ENCODE data around the gene ITGB8.

The ITGB8 gene

DNA sequence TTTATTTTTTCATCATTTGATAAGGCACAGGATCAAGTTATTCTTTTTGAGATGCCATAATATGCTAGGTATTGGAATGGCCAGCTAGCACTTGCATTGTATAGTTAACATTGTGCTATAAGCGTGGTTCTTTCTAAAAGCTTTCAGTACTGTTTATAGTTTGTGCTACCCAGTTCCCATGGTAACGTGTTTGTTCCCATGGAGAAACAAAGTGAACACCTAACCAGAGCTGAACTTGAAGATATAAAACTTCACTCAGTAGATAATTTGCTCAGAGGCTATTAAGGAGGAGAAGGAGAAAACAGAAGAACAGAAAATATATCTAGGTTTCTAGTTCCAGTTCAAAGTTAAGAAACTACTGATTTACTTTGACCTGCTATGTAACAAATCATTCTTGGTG lies 23.6 kb upstream of the ITGB8 start:
- H3K9me3 ChIP-seq = no peaks in the 10 kb centered on the region
- no peaks in the 10 kb centered on the region for H3K27me3 ChIP-seq
- no peaks in the 10 kb centered on the region for H4K20me1 ChIP-seq
- no peak overlapping the region for H3K9ac ChIP-seq
- TF ChIP-seq Cebpa-rat (IDR thresholded peaks at IDR 0.05) = no peak
- H3K4me1 ChIP-seq = no peaks in the 10 kb centered on the region
- no peak overlapping the region for H3K4me3 ChIP-seq
- H3K4me2 ChIP-seq = no peak overlapping the region
- no peaks in the 10 kb centered on the region for H3K36me3 ChIP-seq
- H3K27ac ChIP-seq = no peak overlapping the region

DNA sequence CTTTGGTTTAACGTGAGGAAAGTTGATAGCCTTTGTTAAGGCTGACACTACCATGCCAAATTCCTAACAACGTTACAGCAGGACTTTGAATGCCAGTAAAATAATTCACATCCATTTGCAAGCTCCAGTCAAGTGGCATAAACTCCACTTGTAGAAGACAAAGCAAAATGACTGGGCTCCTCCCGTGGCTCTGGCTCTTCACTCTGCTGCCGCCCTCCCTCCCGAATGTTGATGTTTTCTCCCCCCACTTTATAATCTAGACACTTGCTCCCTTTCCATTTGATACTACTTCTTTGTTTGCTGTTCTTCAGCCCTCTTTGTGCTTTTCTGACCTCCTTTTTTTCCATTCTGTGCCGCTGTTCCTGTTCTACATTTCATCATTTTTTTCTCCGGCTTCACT lies 22.8 kb upstream of the ITGB8 start:
- no peak overlapping the region for H3K27ac ChIP-seq
- no peak overlapping the region for H3K9ac ChIP-seq
- no peaks in the 10 kb centered on the region for H3K27me3 ChIP-seq
- no peaks in the 10 kb centered on the region for H3K36me3 ChIP-seq
- no peak for TF ChIP-seq Cebpa-rat (IDR thresholded peaks at IDR 0.05)
- H3K4me2 ChIP-seq = no peak overlapping the region
- no peak overlapping the region for H3K4me3 ChIP-seq
- no peaks in the 10 kb centered on the region for H4K20me1 ChIP-seq
- no peaks in the 10 kb centered on the region for H3K4me1 ChIP-seq
- no peaks in the 10 kb centered on the region for H3K9me3 ChIP-seq

DNA sequence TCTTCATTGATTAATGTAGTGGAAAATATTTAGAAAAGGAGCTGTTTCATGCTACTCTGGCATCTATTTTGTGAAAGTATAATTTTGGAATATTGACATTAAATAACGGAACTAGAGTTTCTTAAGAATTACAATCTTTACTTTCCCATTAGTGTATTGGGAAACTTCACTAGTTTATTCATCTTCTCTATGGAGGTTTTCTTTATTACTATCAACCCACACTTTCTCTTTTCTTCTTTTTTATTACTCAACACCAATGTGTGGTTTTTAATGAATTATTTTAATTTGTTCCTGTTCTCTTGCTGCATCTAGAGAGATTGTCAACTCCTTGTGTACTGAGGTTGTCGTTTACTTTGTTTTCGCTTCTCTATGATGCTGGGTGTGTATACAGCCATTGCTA lies 20.4 kb upstream of the ITGB8 start:
- Histone ChIP-seq H3K4me3 (no peak overlapping the region), H3K4me2 (no peak overlapping the region), H4K20me1 (no peaks in the 10 kb centered on the region), H3K9ac (no peak overlapping the region), H3K4me1 (peaks cover 5% of the 10 kb centered on the region; the same call in 1 of the 2 replicates), H3K36me3 (no peaks in the 10 kb centered on the region), H3K27ac (no peak overlapping the region), H3K9me3 (no peaks in the 10 kb centered on the region), H3K27me3 (no peaks in the 10 kb centered on the region)
- TF ChIP-seq Cebpa-rat (IDR thresholded peaks at IDR 0.05) = no peak

DNA sequence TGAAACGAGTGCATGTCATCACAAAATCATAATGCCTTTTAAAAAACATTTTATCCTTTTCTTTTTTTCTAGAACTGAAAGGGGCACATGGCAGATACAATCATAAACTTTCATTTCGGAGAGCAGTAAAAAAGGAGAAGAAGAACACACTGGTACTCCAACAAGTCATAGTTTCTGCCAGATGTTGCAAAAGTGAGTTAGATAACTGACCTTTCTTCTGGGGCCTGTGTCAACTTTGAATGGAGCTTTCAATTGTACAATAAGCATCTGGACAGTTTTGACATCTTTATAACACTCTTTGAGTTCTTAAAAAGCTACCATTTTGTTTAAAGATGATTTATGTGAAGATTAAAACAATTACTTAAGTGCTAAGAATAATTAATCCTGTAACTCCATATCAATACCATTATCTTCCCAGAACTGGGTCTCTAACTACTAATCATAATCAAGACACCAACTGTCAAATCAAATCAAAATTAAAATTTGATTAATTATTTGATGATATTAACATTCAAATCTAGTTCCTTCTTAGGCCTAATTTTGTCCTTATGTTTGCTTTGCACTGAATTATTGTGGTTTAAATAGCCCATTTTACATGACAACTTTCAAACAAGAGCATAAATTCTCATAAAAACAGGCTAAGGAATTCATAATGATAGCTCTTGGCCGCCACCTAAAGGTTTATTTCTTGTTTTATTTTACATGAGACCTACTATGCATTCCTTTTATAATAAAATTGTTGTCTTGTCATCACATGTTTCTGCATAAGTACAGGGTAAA lies 19.5 kb upstream of the ITGB8 start:
- no peak for TF ChIP-seq Cebpa-rat (IDR thresholded peaks at IDR 0.05)
- Histone ChIP-seq H3K4me3 (no peak overlapping the region), H3K4me2 (no peak overlapping the region), H4K20me1 (no peaks in the 10 kb centered on the region), H3K9me3 (no peaks in the 10 kb centered on the region), H3K9ac (no peak overlapping the region), H3K36me3 (no peaks in the 10 kb centered on the region), H3K27me3 (no peaks in the 10 kb centered on the region), H3K27ac (no peak overlapping the region), H3K4me1 (peaks cover 5% of the 10 kb centered on the region; the same call in 1 of the 2 replicates)

DNA sequence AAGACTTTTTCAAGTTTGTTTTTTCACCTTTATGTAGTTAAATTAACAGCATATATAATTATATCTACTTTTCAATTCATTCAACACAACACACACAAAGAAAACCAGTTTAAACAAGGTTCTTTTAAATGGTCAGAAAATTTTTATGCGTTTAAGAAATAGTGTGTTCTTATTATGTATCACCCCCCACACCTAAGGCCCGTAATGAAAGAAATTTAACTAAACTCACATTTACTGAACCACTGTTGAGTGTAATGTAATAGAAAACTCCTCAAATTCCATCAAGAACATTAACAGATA lies 19.0 kb upstream of the ITGB8 start:
- Histone ChIP-seq H3K36me3 (no peaks in the 10 kb centered on the region), H3K9ac (no peak overlapping the region), H3K27me3 (no peaks in the 10 kb centered on the region), H3K4me3 (no peak overlapping the region), H3K27ac (no peak overlapping the region), H3K4me2 (no peak overlapping the region), H4K20me1 (no peaks in the 10 kb centered on the region), H3K9me3 (no peaks in the 10 kb centered on the region), H3K4me1 (peaks cover 5% of the 10 kb centered on the region; the same call in 1 of the 2 replicates)
- TF ChIP-seq Cebpa-rat (IDR thresholded peaks at IDR 0.05) = no peak

DNA sequence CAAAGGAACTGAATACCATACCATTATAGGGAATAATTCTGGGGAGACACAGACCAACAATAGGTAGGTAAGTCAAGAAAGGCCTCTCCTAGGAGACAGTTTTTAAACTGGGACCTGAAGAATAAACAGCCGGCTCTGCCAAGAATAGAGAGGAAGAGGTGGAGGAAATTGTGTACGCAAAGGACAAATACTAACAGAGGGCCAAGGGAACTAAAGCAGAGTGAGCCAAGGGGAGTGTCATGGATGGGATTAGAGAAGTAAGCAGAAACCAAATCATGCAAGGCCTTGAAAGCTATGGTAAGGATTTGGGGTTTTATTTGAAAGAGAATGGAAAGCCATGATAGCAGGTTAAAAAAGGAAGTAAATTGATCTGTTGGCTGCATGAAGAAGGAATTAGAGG lies 18.1 kb upstream of the ITGB8 start:
- H3K9me3 ChIP-seq = no peaks in the 10 kb centered on the region
- no peak overlapping the region for H3K27ac ChIP-seq
- H3K9ac ChIP-seq = no peak overlapping the region
- H3K36me3 ChIP-seq = no peaks in the 10 kb centered on the region
- H4K20me1 ChIP-seq = no peaks in the 10 kb centered on the region
- peaks cover 5% of the 10 kb centered on the region; the same call in 1 of the 2 replicates for H3K4me1 ChIP-seq
- H3K4me3 ChIP-seq = no peak overlapping the region
- no peak for TF ChIP-seq Cebpa-rat (IDR thresholded peaks at IDR 0.05)
- H3K27me3 ChIP-seq = no peaks in the 10 kb centered on the region
- no peak overlapping the region for H3K4me2 ChIP-seq

DNA sequence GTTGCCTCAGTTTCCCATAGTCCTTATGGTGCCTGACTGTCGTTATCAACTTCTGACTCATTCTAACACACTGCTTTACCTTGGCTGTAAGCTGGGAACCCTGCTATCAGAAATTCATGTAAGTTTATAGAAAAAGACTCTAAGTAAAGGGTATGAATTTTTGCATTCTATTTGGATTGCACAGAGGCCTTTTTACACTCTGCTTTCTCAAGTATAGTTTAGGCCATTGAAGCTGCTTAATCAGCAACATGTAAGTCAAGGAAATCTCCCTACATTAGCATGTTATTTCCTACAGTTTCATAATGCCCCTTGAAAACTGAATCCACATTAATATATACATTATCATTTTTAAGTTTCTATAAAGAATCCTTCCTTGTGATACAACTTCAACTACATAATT lies 17.1 kb upstream of the ITGB8 start:
- TF ChIP-seq Cebpa-rat (IDR thresholded peaks at IDR 0.05) = no peak
- H3K4me2 ChIP-seq = no peak overlapping the region

DNA sequence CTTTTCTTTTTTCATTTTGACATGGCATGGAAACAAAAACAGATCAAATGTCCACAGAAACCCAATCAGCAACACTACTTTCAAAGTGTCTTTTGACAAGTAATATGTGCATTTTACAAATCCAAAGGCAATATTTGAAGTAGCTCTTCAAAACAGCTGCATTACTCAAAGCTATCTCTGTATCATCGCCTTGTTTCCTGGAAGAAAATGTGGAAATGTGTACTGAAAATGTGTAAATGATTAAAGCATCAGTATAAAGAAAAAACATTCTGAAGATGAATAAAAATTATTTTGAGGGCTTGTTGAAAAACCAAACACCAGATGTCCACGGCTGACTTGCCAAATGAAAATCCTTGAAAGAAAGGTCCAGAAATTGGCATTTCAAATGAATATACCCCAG lies 16.5 kb upstream of the ITGB8 start:
- Histone ChIP-seq H3K9ac (no peak overlapping the region), H3K4me3 (no peak overlapping the region), H3K4me2 (no peak overlapping the region), H3K4me1 (peaks cover 5% of the 10 kb centered on the region; the same call in 1 of the 2 replicates), H4K20me1 (no peaks in the 10 kb centered on the region), H3K27ac (no peak overlapping the region), H3K27me3 (no peaks in the 10 kb centered on the region), H3K9me3 (no peaks in the 10 kb centered on the region), H3K36me3 (no peaks in the 10 kb centered on the region)
- TF ChIP-seq Cebpa-rat (IDR thresholded peaks at IDR 0.05) = no peak

More for the DNA sequence above, 17.1 kb upstream of the ITGB8 start:
- Histone ChIP-seq H3K27ac (no peak overlapping the region), H3K9me3 (no peaks in the 10 kb centered on the region), H4K20me1 (no peaks in the 10 kb centered on the region), H3K4me1 (peaks cover 5% of the 10 kb centered on the region; the same call in 1 of the 2 replicates), H3K9ac (no peak overlapping the region), H3K36me3 (no peaks in the 10 kb centered on the region), H3K27me3 (no peaks in the 10 kb centered on the region), H3K4me3 (no peak overlapping the region)

DNA sequence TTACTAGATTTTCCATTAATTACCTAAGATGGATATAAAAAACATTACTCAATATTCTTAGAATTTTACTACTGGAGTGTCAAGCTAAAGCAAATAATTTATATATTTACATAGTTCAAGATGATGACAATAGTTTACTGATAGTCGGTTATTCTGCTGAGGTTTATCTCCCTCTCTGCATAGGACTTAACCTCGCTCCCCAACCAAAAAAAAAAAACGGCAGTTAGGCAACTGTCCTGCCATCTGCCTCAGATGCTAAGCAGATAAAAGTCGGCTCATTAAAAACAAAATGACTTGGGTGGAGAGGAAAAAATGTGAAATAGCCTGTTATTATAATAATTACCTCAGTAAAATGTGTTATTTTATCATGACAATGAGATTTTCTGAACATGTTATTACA lies 14.0 kb upstream of the ITGB8 start:
- Histone ChIP-seq H3K27ac (no peak overlapping the region), H3K27me3 (no peaks in the 10 kb centered on the region), H3K4me1 (peaks cover 11% of the 10 kb centered on the region), H4K20me1 (no peaks in the 10 kb centered on the region), H3K4me3 (no peak overlapping the region), H3K4me2 (no peak overlapping the region), H3K36me3 (no peaks in the 10 kb centered on the region), H3K9me3 (no peaks in the 10 kb centered on the region), H3K9ac (no peak overlapping the region)
- TF ChIP-seq Cebpa-rat (IDR thresholded peaks at IDR 0.05) = no peak

DNA sequence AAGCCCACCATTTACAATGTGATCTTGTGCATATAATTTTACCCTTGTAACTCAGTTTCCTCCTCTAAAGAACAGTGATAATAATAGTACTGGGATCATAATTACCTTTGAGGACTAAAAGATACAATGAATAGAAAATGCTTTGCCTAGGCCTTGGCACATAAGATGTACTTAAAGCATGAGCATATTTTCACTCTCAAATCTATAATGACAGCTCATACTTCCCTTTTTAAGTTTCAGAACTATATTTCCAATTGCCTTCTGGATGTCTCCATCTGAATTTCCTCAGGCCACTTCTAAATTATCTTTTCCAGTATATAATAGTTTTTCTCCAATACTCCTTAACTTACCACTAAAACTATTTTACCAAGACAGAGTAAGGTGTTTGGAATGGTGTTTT lies 13.3 kb upstream of the ITGB8 start:
- H3K9ac ChIP-seq = no peak overlapping the region
- H3K4me2 ChIP-seq = no peak overlapping the region
- H3K4me3 ChIP-seq = no peak overlapping the region
- H3K36me3 ChIP-seq = no peaks in the 10 kb centered on the region
- peaks cover 11% of the 10 kb centered on the region for H3K4me1 ChIP-seq
- H3K9me3 ChIP-seq = no peaks in the 10 kb centered on the region
- TF ChIP-seq Cebpa-rat (IDR thresholded peaks at IDR 0.05) = no peak
- H4K20me1 ChIP-seq = no peaks in the 10 kb centered on the region
- H3K27me3 ChIP-seq = no peaks in the 10 kb centered on the region
- H3K27ac ChIP-seq = no peak overlapping the region

DNA sequence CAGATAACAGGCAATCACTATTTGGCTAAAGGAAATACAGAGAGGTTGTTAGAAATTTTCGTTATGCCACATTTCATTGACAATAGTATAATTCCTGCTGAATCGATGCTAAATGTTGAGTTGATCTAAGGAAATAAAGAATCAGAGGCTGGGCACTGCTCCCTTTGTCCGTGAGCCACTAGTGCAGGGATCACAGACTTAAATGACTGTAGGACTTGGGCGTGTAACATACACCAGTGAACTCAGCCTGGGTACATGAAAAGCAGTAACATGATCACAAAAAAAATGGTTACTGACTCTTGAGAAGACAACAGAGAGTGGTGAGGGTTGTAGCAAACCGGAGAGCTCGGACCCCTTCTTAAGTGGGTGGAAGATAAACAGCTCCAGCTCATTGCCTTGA lies 11.8 kb upstream of the ITGB8 start:
- Histone ChIP-seq H3K9ac (no peak overlapping the region), H3K36me3 (no peaks in the 10 kb centered on the region), H3K4me1 (peaks cover 11% of the 10 kb centered on the region), H3K9me3 (no peaks in the 10 kb centered on the region), H3K4me2 (no peak overlapping the region), H4K20me1 (no peaks in the 10 kb centered on the region), H3K4me3 (no peak overlapping the region), H3K27ac (no peak overlapping the region), H3K27me3 (no peaks in the 10 kb centered on the region)
- TF ChIP-seq Cebpa-rat (IDR thresholded peaks at IDR 0.05) = no peak
